ENCODE results near the gene PDCD4. TPM values are rescaled to one million over a fixed set of nuclear protein-coding genes. Genes with fewer than 3 reads are reported as not detected.
A peak's percentile ranks its signal among the peaks of the same experiment; 100 is the strongest.

The PDCD4 gene
- total RNA-seq, 1 experiment from 2014 or later, result 43.0 TPM

DNA sequence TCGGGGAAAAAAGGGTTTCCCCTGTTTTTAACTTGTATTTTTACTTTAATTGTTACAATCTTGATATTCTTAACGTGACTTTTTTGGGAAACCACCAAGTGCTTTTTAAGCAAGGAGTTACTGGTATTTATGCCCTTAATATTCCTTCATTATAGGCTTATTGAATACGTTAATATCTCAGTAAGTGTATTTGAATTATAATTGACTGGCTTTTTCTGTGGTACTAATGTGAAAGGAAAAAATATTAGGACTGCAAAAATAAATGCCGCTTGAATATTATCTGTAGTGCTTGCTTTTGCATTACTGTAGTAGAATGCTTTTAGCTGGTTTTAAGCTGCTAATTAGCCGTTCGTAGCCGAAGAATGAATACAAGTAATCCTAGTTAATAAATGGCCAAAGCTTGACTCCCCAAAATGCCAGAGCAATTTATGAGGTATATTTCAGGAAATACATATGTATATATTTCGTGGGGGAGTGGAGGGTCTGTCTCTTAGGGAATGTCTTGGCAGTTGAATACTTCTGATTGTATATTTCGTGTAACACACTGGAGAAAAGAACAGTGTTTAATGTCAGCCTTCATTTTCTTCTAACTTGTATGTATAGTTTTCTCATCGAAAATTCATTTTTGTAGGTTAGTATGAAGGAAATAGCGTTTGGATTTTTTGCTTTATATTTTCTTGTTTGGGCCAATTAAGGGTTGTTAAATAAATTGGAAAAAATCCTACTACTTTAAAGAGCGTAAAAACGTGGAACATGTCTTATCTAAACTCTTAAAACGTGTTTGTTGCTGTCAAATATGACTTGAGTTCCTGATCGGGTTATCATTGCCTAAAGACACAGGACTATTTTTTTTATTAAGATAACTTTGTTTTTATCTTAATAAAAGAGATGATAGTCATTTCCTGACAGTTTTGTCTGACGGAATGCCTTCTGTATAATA, 1.5 kb downstream of the PDCD4 start:
- in situ Hi-C loops (cut with HindIII; ENCODE audit: low sequenced_read_pairs), result no loop called here
- DNase-seq (ENCODE audit: low spot score), result peak; percentile 50

DNA sequence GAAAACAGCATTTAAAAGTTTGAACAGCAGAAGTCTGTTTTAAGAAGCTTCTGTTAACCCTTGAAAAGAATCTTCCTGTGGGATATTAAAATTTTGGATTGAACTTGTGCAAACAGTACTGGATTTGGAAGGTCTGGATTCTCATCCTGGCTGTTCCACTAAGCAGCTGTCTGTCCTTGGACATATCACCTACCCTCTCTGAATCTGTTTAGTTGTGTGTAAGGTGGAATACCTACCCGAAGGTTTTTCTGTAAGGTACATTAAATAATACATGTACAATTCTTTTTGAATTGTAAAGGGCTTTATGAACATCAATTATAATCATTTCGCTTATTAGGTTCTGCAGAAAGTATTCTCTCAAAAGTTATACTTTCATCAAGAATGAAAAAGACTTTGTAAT, 2.2 kb downstream of the PDCD4 start:
- in situ Hi-C loops (cut with HindIII; ENCODE audit: low sequenced_read_pairs), result no loop called here
- DNase-seq (ENCODE audit: low spot score), result peak; percentile 34

DNA sequence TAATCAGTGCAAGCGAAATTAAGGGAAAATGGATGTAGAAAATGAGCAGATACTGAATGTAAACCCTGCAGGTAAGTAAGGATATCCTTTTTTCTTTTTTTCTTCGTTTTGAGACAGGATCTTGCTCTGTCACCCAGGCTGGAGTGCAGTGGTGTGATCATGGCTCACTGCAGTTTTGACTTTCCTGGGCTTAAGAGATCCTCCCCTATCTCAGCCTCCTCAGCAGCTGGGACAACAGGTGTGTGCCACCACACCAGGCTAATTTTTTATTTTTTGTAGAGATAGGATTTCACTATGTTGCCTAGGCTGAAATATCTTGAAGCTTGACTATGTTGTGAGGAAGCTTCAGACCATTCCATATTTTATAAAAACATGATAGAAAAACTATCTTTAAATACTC, 4.3 kb downstream of the PDCD4 start:
- in situ Hi-C loops (cut with HindIII; ENCODE audit: low sequenced_read_pairs), result no loop called here
- DNase-seq (ENCODE audit: low spot score), result no peak

DNA sequence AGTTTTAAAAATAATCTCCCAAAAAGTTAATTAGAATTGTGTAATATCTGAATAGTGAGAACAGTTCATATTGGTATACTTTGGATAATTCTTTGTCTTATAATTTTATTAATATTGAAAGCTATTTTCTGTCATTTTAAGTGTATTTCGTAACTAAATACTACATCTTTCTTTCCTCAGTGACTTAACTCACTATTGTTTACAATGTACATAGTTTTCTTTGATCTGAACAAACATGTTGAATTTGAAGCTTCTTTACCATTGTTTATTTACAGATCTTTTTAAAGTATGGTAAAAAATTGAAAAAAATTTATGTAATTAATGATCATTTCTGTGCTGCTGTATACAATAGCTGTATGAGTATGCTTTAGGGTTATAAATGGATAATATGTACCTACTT, 5.1 kb downstream of the PDCD4 start:
- DNase-seq (ENCODE audit: low spot score), result no peak
- in situ Hi-C loops (cut with HindIII; ENCODE audit: low sequenced_read_pairs), result no loop called here

DNA sequence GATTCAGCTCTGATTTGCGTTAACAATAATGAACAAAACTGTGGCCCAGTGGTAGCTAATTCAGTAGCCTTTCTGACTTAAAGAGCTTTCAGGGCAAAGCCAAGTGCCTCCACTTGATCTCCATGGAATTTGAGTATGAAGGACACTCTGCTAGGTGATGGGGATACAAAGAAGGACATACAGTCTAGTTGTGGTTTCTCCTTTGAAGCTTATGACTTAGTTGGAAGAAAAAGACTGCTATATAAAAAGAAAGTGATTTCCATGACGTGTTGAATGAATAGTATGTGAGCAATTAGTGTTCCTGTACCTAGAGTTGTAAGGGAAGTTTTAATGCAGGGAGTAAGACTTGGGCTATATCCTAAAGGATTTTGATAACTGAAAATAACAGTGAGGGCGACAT, 8.3 kb downstream of the PDCD4 start:
- DNase-seq (ENCODE audit: low spot score), result no peak
- in situ Hi-C loops (cut with HindIII; ENCODE audit: low sequenced_read_pairs), result no loop called here

- DNase-seq (ENCODE audit: low spot score), result peak; percentile 37
- in situ Hi-C loops (cut with HindIII; ENCODE audit: low sequenced_read_pairs), result no loop called here
Observed at GRCh38 chr10:110881247-110881646, 9.5 kb downstream of the PDCD4 start.

DNA sequence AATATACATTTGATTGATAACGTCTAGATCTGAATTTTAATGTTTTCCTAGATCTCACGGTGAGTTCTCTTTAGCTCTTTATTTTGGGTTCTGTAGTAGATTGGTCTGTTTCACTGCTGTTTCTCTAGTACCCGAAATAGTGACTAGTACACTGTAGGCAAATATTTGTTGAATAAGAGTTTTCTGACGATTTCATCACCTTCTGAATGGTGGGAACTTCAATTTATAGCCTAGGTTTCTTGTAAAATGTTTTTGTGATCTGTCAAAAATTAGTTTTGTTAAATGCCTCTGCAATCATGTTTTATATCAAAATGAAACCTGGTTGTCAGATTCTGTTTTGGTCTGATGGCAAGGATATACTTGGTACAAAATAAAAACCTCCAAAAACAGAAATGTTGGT, 10.2 kb downstream of the PDCD4 start:
- in situ Hi-C loops (cut with HindIII; ENCODE audit: low sequenced_read_pairs), result no loop called here
- DNase-seq (ENCODE audit: low spot score), result no peak

GRCh38 chr10:110883924-110884323, 12.2 kb downstream of the PDCD4 start:
- in situ Hi-C loops (cut with HindIII; ENCODE audit: low sequenced_read_pairs), result no loop called here

GRCh38 chr10:110885932-110886674, 14.4 kb downstream of the PDCD4 start:
- DNase-seq (ENCODE audit: low spot score), result no peak
- in situ Hi-C loops (cut with HindIII; ENCODE audit: low sequenced_read_pairs), result no loop called here

More at GRCh38 chr10:110883924-110884323, 12.2 kb downstream of the PDCD4 start:
- DNase-seq (ENCODE audit: low spot score), result no peak

DNA sequence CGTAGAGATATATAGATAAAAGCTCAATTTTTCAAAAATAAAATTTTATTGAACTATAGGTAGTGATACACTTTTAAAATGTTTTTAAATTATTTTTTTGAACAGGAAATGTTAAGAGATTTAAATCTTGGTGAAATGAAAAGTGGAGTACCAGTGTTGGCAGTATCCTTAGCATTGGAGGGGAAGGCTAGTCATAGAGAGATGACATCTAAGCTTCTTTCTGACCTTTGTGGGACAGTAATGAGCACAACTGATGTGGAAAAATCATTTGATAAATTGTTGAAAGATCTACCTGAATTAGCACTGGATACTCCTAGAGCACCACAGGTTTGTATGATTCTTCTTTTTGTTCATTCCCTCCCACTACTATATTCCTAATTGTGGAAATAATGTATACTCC, 15.8 kb downstream of the PDCD4 start:
- in situ Hi-C loops (cut with HindIII; ENCODE audit: low sequenced_read_pairs), result no loop called here

GRCh38 chr10:110892602-110893288, 21.0 kb downstream of the PDCD4 start:
- in situ Hi-C loops (cut with HindIII; ENCODE audit: low sequenced_read_pairs), result no loop called here
- no peak for DNase-seq (ENCODE audit: low spot score)

More for the DNA sequence above, 15.8 kb downstream of the PDCD4 start:
- no peak for DNase-seq (ENCODE audit: low spot score)

- in situ Hi-C loops (cut with HindIII; ENCODE audit: low sequenced_read_pairs), result no loop called here
- DNase-seq (ENCODE audit: low spot score), result peak; percentile 79
Observed at GRCh38 chr10:110893559-110894179, 21.9 kb downstream of the PDCD4 start.

DNA sequence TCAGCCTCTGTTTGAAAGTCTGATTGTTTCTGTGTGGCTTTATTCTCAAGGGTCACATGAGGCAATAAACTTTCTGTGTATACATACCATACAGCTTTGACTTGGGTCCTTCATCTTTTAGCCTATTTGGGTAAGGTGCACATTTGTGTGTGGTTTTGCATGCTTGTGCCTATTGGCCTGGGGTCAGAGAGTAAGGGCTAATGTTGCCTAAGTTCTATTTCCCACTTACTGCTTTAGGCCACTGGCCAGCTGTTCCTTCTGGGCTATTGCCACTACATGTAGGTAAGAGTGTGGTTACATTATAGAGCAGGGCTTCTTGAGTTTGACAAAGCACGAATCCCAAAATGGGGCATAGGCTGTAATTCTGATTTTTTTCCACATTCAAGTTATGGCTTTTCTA, 25.5 kb downstream of the PDCD4 start:
- in situ Hi-C loops (cut with HindIII; ENCODE audit: low sequenced_read_pairs), result no loop called here
- DNase-seq (ENCODE audit: low spot score), result no peak

GRCh38 chr10:110898391-110898790, 26.7 kb downstream of the PDCD4 start:
- in situ Hi-C loops (cut with HindIII; ENCODE audit: low sequenced_read_pairs), result no loop called here
- DNase-seq (ENCODE audit: low spot score), result no peak

DNA sequence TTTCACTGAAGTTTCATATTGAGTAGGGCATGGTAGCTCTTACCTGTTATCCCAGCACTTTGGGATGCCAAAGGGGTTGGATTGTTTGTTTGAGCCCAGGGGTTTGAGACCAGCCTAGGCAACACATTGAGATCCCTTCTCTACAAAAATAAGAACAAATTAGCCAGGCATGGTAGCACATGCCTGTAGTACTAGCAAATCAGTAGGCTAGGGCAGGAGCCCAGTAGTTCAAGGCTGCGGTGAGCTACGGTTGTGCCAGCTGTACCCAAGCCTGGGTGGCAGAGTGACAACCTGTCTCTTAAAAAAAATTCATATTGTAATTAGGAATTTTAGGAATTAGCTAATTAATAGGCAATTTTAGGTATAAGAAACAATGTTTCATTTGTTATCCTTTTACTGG, 29.3 kb downstream of the PDCD4 start:
- in situ Hi-C loops (cut with HindIII; ENCODE audit: low sequenced_read_pairs), result no loop called here
- DNase-seq (ENCODE audit: low spot score), result no peak

GRCh38 chr10:110901954-110902819, 30.5 kb downstream of the PDCD4 start:
- in situ Hi-C loops (cut with HindIII; ENCODE audit: low sequenced_read_pairs), result no loop called here
- no peak for DNase-seq (ENCODE audit: low spot score)

- in situ Hi-C loops (cut with HindIII; ENCODE audit: low sequenced_read_pairs), result no loop called here
- no peak for DNase-seq (ENCODE audit: low spot score)
Observed at GRCh38 chr10:110903280-110904278, 31.9 kb downstream of the PDCD4 start.
